HEK293T (cell line): ENCODE measurements around the gene BCAT1.
"Not testable (repeated sequence)": the region's sequence is repeated elsewhere in the genome, so short reads cannot be mapped to it uniquely, and the experiment has no call there.

Experiments
- CTCF ChIA-PET: fragments of 350-600 bp; formaldehyde crosslinking; extraction: SDS; loops from one replicate; lab custom pipeline; 2021; ENCODE audit warnings: antibody characterized with exemption, inconsistent platforms; lab: Yijun Ruan, JAX
- POLR2A ChIA-PET: fragments of 350-600 bp; formaldehyde crosslinking; extraction: SDS; loops from one replicate; lab custom pipeline; 2020; ENCODE audit warnings: antibody characterized with exemption, inconsistent platforms; lab: Yijun Ruan, JAX
- DNase-seq: peaks from one replicate; pipeline ENCODE4 v3.0.0; 2012; ENCODE audit warnings: mixed read lengths; ENCODE audit errors: extremely low spot score
- ARNT ChIP-seq: fragments of 450-650 bp; IDR thresholded peaks from 2 replicates; pipeline ENCODE4 v1.6.1; 2017; ENCODE audit warnings: mild to moderate bottlenecking
- BHLHE40 ChIP-seq: fragments of 450-650 bp; IDR thresholded peaks from 2 replicates; pipeline ENCODE4 v1.6.1; 2016; ENCODE audit warnings: mild to moderate bottlenecking, moderate library complexity, borderline replicate concordance
- CTBP1 ChIP-seq: fragments of 450-650 bp; IDR thresholded peaks from 2 replicates; pipeline ENCODE4 v1.6.1; 2016; ENCODE audit warnings: borderline replicate concordance
- ELF4 ChIP-seq: fragments of 450-650 bp; IDR thresholded peaks from 2 replicates; pipeline ENCODE4 v1.6.1; 2017; ENCODE audit warnings: antibody characterized with exemption
- FOXA1 ChIP-seq: fragments of 450-650 bp; IDR thresholded peaks from 2 replicates; pipeline ENCODE4 v1.6.1; 2016; ENCODE audit warnings: mild to moderate bottlenecking
- FOXK2 ChIP-seq: fragments of 450-650 bp; IDR thresholded peaks from 2 replicates; pipeline ENCODE4 v1.6.1; 2016; ENCODE audit warnings: mild to moderate bottlenecking
- FOXM1 ChIP-seq: fragments of 450-650 bp; IDR thresholded peaks from 2 replicates; pipeline ENCODE4 v1.6.1; 2017; ENCODE audit warnings: mild to moderate bottlenecking, borderline replicate concordance
- HDGF ChIP-seq: fragments of 450-650 bp; IDR thresholded peaks from 2 replicates; pipeline ENCODE4 v1.6.1; 2017; ENCODE audit warnings: antibody characterized with exemption, borderline replicate concordance
- L3MBTL2 ChIP-seq: fragments of 450-650 bp; conservative IDR thresholded peaks from 2 replicates; pipeline ENCODE4 v1.6.1; 2016; ENCODE audit warnings: mild to moderate bottlenecking
- LEF1 ChIP-seq: fragments of 450-650 bp; IDR thresholded peaks from 2 replicates; pipeline ENCODE4 v1.6.1; 2017; ENCODE audit warnings: mild to moderate bottlenecking, borderline replicate concordance
- NFRKB ChIP-seq: fragments of 450-650 bp; IDR thresholded peaks from 2 replicates; pipeline ENCODE4 v1.6.1; 2016; ENCODE audit warnings: mild to moderate bottlenecking, moderate library complexity
- SP1 ChIP-seq: fragments of 450-650 bp; IDR thresholded peaks from 2 replicates; pipeline ENCODE4 v1.6.1; 2017
- SUZ12 ChIP-seq: fragments of 450-650 bp; IDR thresholded peaks from 2 replicates; pipeline ENCODE4 v1.6.1; 2016; ENCODE audit warnings: mild to moderate bottlenecking
- TARDBP ChIP-seq: fragments of 450-650 bp; IDR thresholded peaks from 2 replicates; pipeline ENCODE4 v1.6.1; 2016
- ZNF384 ChIP-seq: fragments of 450-650 bp; IDR thresholded peaks from 2 replicates; pipeline ENCODE4 v1.6.1; 2016
- TF ChIP-seq, protein P1 (sequence below): fragments of 450-650 bp; IDR thresholded peaks from 2 replicates; pipeline ENCODE4 v1.6.1; 2016

BCAT1 gene

DNA sequence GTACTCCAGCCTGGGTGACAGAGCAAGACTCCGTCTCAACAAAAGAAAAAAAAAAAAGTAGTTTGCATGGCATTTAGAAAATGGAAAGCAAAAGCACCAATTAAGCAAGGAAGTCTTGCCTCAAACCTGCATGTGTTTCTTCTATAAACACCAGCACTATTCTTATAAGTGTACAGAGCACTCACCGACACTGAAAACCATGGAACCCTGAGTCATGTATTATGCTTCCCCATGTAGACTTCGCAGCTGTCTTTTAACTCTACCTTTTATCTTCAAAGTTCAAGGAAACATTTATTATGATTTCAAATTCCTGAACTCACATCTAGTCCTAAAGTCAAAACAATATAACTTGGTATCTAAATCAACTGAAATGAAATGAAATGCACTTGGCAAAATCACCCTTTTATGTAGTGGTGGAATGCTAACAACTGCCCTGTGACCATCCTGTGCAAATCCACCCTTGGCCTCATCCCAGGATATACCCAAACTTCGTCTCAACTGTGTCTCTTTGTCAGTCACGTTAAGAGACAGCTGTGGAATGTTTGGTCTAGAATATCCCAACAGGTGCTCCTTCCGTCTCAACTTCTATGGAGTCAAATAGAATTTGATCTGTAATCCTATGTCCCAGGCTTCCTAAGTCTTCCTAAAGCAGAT lies 4.8 kb downstream of the BCAT1 start:
- TF ChIP-seq SP1 (no peak), CTBP1 (no peak), LEF1 (no peak)
- ChIA-PET POLR2A (no interaction called here), CTCF (no interaction called here)
- no peak for DNase-seq

DNA sequence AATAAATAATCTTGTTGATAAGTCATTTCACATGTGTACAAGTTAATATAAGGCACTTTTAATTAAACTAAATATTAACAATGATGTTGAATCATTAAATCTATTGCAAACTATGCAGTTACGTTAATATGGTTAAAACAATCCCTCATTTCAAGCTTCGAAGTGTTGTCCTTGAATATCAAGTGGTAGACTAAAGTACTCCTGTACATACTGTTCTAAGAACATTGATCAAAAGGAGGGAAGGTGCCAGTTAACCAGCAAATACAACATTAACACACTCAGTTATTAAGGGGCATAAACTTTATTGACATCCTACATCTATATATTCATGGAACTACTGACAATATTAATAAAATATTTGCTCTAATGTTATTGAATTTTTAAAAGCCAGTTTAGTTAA lies 8.7 kb downstream of the BCAT1 start:
- TF ChIP-seq LEF1, result no peak
- TF ChIP-seq FOXK2, result no peak
- TF ChIP-seq ARNT, result no peak
- no peak for TF ChIP-seq CTBP1
- no peak for TF ChIP-seq SP1
- no peak for TF ChIP-seq TARDBP
- no peak for TF ChIP-seq ZNF384
- TF ChIP-seq FOXM1, result no peak
- no peak for TF ChIP-seq BHLHE40
- TF ChIP-seq FOXA1, result no peak
- TF ChIP-seq ELF4, result no peak
- TF ChIP-seq HDGF, result no peak
- no peak for TF ChIP-seq NFRKB
- no peak for TF ChIP-seq SUZ12
- DNase-seq, result no peak
- ChIA-PET CTCF (no interaction called here), POLR2A (no interaction called here)

DNA sequence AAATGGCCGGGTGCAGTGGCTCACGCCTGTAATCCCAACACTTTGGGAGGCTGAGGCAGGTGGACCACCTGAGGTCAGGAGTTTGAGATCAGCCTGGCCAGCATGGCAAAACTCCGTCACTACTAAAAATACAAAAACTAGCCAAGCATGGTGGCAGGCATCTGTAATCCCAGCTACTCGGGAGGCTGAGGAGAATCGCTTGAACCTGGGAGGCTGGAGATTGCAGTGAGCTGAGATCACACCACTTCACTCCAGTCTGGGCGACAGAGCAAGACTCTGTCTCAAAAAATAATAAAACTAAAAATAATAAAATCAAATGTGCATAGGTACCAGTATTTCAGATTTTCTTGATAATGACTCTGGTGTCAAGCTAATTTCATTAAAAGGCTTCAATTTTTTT lies 9.3 kb downstream of the BCAT1 start:
- DNase-seq, CTCF ChIA-PET, POLR2A ChIA-PET: not testable (repeated sequence)

DNA sequence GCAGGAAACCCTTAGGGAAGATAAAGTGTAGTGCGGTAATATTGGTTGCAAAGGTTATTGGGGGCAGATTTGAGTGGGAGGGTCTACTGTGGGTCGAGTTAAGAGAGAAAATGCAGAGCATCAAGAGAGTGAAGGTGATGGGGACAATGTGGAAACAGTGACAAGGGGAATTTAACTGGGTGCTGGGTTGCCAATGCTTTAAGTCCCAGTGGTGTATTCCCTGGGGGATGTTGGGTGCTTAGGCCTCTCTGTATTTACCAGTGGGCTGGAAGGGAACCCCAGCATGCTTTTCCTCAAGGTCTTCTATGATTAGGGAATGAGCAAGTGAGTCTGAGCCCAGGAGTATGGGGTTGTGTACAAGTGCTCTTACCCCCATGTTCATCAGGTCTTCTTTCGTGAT lies 10.6 kb downstream of the BCAT1 start:
- TF ChIP-seq FOXA1, result no peak
- TF ChIP-seq ELF4, result no peak
- TF ChIP-seq TARDBP, result no peak
- TF ChIP-seq BHLHE40, result no peak
- no peak for TF ChIP-seq L3MBTL2
- TF ChIP-seq SP1, result no peak
- no peak for TF ChIP-seq LEF1
- TF ChIP-seq HDGF, result no peak
- no peak for TF ChIP-seq CTBP1
- no peak for TF ChIP-seq NFRKB
- POLR2A ChIA-PET, result no interaction called here
- CTCF ChIA-PET, result no interaction called here
- DNase-seq, result no peak

DNA sequence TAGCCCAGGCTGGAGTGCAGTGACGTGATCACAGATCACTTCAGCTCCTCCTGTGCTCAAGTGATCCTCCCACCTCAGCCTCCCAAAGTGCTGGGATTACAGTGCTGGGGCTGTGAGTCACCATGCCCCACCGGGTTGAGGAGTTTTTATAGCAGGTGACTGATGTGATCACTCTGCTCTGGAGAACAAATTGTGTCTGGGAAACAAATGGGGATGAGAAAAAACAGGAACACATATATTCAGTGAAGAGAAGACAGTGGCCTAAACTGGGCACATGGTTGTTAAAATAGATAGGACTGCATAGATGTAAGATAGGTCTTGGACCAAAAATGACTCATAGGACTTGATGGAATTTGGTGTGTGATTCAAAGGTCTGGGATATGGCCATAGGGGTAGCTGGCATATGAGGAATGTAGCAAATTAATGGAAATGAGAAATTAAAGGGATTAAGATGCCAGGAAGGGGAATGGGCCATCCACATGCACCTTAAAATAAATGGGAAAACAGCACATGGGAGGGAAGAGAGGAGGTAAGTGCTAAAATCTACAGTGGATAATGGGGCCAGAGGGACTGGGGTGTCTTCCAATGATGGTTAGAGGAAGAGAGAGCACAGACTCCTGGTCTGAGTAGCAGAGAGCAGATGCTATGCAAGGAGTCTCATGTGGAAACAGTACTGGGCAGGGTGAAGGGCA lies 11.2 kb downstream of the BCAT1 start:
- TF ChIP-seq, protein P1, sequence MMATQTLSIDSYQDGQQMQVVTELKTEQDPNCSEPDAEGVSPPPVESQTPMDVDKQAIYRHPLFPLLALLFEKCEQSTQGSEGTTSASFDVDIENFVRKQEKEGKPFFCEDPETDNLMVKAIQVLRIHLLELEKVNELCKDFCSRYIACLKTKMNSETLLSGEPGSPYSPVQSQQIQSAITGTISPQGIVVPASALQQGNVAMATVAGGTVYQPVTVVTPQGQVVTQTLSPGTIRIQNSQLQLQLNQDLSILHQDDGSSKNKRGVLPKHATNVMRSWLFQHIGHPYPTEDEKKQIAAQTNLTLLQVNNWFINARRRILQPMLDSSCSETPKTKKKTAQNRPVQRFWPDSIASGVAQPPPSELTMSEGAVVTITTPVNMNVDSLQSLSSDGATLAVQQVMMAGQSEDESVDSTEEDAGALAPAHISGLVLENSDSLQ, result no peak
- no peak for TF ChIP-seq HDGF
- TF ChIP-seq L3MBTL2, result no peak
- no peak for TF ChIP-seq LEF1
- TF ChIP-seq FOXA1, result no peak
- TF ChIP-seq ARNT, result no peak
- TF ChIP-seq FOXM1, result no peak
- ChIA-PET CTCF (no interaction called here), POLR2A (no interaction called here)
- no peak for DNase-seq

DNA sequence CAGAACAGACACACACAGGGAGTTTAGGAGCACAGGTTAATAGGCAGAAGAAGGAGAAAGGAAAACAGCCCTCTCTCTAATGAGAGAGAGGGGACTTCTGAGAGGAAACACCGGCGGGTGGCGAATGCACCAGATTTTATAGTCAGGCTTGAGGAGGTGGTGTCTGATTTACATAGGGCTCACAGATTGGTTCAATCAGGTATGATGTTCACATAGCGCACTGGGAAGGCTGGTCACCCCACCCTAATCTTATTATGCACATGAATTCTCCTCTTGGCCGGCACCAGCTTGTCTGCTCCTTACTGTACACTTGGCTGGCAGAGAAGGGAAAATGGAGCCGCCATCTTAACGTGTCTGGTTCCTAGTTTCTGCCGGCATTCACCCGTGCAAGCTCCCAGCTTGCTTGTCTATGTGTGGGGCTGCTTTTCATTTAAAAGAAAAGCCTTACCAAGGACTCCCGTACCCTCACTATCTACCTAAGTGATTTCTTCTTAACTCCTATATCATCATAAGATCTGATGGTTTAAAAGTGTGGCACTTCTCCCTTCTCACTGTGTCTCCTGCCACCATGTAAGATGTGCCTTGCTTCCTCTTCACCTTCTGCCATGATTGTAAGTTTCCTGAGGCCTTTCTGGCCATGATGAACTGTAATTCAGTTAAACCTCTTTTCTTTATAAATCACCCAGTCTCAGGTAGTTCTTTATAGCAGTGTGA lies 15.1 kb downstream of the BCAT1 start:
- ChIA-PET CTCF (no interaction called here), POLR2A (no interaction called here)
- TF ChIP-seq FOXA1 (no peak), NFRKB (no peak), FOXM1 (no peak), ARNT (no peak), BHLHE40 (no peak), CTBP1 (no peak), ZNF384 (no peak), SUZ12 (no peak), ELF4 (no peak), TARDBP (no peak)
- TF ChIP-seq, protein P1, result no peak
- DNase-seq, result no peak
